H1 (cell line): ENCODE results near the gene PLXNA4. TPM values are rescaled to one million over a fixed set of nuclear protein-coding genes. Genes with fewer than 3 reads are reported as not detected.

ENCODE experiments used
- CTCF ChIA-PET: fragments of 300-600 bp; sonication (Branson Sonifier 250); formaldehyde crosslinking; loops from one replicate; lab custom pipeline; 2021; ENCODE audit not compliant: partially characterized antibody; lab: Charles Lee
- POLR2A ChIA-PET: fragments of 300-600 bp; sonication (Branson Sonifier 250); formaldehyde crosslinking; loops from one replicate; lab custom pipeline; 2021; ENCODE audit warnings: inconsistent platforms; ENCODE audit not compliant: partially characterized antibody; lab: Charles Lee
- DNase-seq, 2 experiments: peaks; one replicate each; pipeline versions ENCODE4 v3.0.0 to v3.0.0-alpha.2; 2010 to 2022; ENCODE audit warnings: low spot score in 2 of 2, low read depth in 1 of 2, mixed read lengths in 1 of 2
- FAIRE-seq: peaks from 2 replicates; lab custom pipeline; 2011; peaks lifted over from hg19 to GRCh38; lab: Jason Lieb, UNC
- H2AFZ ChIP-seq: 2 replicates; pipeline ENCODE4 v1.8.1; 2012; ENCODE audit warnings: low read length, inconsistent platforms
- H2AK5ac ChIP-seq: 2 replicates; pipeline ENCODE4 v1.6.1; 2013; ENCODE audit warnings: low read depth, low read length
- H2BK120ac ChIP-seq: replicated peaks from 2 replicates; pipeline ENCODE3; 2013; ENCODE audit warnings: low read depth, low read length, inconsistent platforms
- H2BK12ac ChIP-seq: 2 replicates; pipeline ENCODE4 v1.6.1; 2013; ENCODE audit warnings: low read depth, low read length
- H2BK15ac ChIP-seq: 2 replicates; pipeline ENCODE4 v1.6.1; 2013; ENCODE audit warnings: low read length
- H2BK20ac ChIP-seq: 2 replicates; pipeline ENCODE4 v1.6.1; 2013; ENCODE audit warnings: low read length
- H2BK5ac ChIP-seq: 2 replicates; pipeline ENCODE4 v1.6.1; 2013; ENCODE audit warnings: low read depth, low read length
- H3K14ac ChIP-seq: 2 replicates; pipeline ENCODE4 v1.6.1; 2013; ENCODE audit warnings: inconsistent platforms; ENCODE audit not compliant: insufficient read length
- H3K18ac ChIP-seq: 2 replicates; pipeline ENCODE4 v1.6.1; 2013; ENCODE audit warnings: low read length; ENCODE audit errors: extremely low read depth
- H3K23ac ChIP-seq: 2 replicates; pipeline ENCODE4 v1.6.1; 2013; ENCODE audit warnings: inconsistent platforms; ENCODE audit not compliant: insufficient read length
- H3K23me2 ChIP-seq: 2 replicates; pipeline ENCODE4 v1.6.1; 2013; ENCODE audit warnings: low read depth, low read length
- H3K27ac ChIP-seq: 2 replicates; pipeline ENCODE4 v1.6.1; 2011; ENCODE audit warnings: low read depth, low read length, inconsistent platforms
- H3K27me3 ChIP-seq, 4 experiments: replicated peaks in 1 of 4; 1 replicate in 1 of 4; 2 replicates in 3 of 4; pipeline versions ENCODE4 v1.6.1 to v1.8.1; 2011 to 2013; ENCODE audit warnings: low read length in 3 of 4, mild to moderate bottlenecking in 3 of 4, inconsistent platforms in 2 of 4, mixed read lengths in 2 of 4, moderate library complexity in 1 of 4; ENCODE audit not compliant: control insufficient read depth in 3 of 4, insufficient read depth in 3 of 4; ENCODE audit errors: extremely low read depth in 1 of 4
- H3K36me3 ChIP-seq, 4 experiments: 2 replicates each; pipeline versions ENCODE4 v1.6.1 to v1.8.1; 2011 to 2013; ENCODE audit warnings: mild to moderate bottlenecking in 4 of 4, low read length in 3 of 4, moderate library complexity in 2 of 4, control low read depth in 1 of 4, inconsistent platforms in 1 of 4; ENCODE audit not compliant: insufficient read depth in 4 of 4, control insufficient read depth in 2 of 4
- H3K4ac ChIP-seq: replicated peaks from 2 replicates; pipeline ENCODE3; 2013; ENCODE audit warnings: low read length, low read depth, mixed read lengths, inconsistent platforms; ENCODE audit not compliant: insufficient read length
- H3K4me1 ChIP-seq, 4 experiments: replicated peaks in 1 of 4; 1 replicate in 1 of 4; 2 replicates in 3 of 4; pipeline versions ENCODE4 v1.6.1 to v1.8.1; 2011 to 2013; ENCODE audit warnings: low read length in 3 of 4, inconsistent platforms in 2 of 4, mixed read lengths in 1 of 4; ENCODE audit not compliant: insufficient read depth in 4 of 4, control insufficient read depth in 3 of 4
- H3K4me2 ChIP-seq, 2 experiments: 2 replicates each; pipeline versions ENCODE4 v1.6.1 to v1.8.1; 2011 to 2013; ENCODE audit warnings: low read depth in 2 of 2, low read length in 2 of 2, control low read depth in 1 of 2, inconsistent platforms in 1 of 2, mild to moderate bottlenecking in 1 of 2; ENCODE audit not compliant: insufficient read depth in 1 of 2
- H3K4me3 ChIP-seq, 4 experiments: fragments of 200-600, 300-600 bp in 1 of 4; sonication (generic), shearing (Covaris generic), sonication (Bioruptor Twin) in 1 of 4; 2 replicates each; pipeline versions ENCODE4 v1.5.1 to v1.8.1; 2011 to 2016; ENCODE audit warnings: low read length in 4 of 4, low read depth in 3 of 4, control low read depth in 2 of 4, inconsistent platforms in 2 of 4, mild to moderate bottlenecking in 2 of 4, mixed read lengths in 1 of 4, moderate library complexity in 1 of 4; ENCODE audit not compliant: insufficient read depth in 2 of 4; ENCODE audit errors: extremely low read depth in 1 of 4
- H3K56ac ChIP-seq: replicated peaks from 2 replicates; pipeline ENCODE3; 2013; ENCODE audit warnings: low read depth, mild to moderate bottlenecking, mixed read lengths, low read length, inconsistent platforms; ENCODE audit not compliant: insufficient read length
- H3K79me1 ChIP-seq: 2 replicates; pipeline ENCODE4 v1.6.1; 2013; ENCODE audit warnings: low read depth, low read length, control low read depth
- H3K79me2 ChIP-seq, 2 experiments: 2 replicates each; pipeline versions ENCODE4 v1.6.1 to v1.8.1; 2012 to 2013; ENCODE audit warnings: low read length in 2 of 2, mild to moderate bottlenecking in 2 of 2, inconsistent platforms in 1 of 2; ENCODE audit not compliant: insufficient read depth in 2 of 2, control insufficient read depth in 1 of 2
- H3K9ac ChIP-seq, 4 experiments: replicated peaks in 1 of 4; 1 replicate in 1 of 4; 2 replicates in 3 of 4; pipeline versions ENCODE4 v1.6.1 to v1.8.1; 2011 to 2013; ENCODE audit warnings: low read depth in 3 of 4, low read length in 3 of 4, control low read depth in 2 of 4, mild to moderate bottlenecking in 2 of 4, moderate library complexity in 2 of 4, inconsistent platforms in 1 of 4; ENCODE audit errors: extremely low read depth in 1 of 4
- H3K9me3 ChIP-seq, 2 experiments: 2 replicates each; pipeline versions ENCODE4 v1.6.1 to v1.8.1; 2012 to 2013; ENCODE audit warnings: mild to moderate bottlenecking in 2 of 2, moderate library complexity in 2 of 2, control low read depth in 1 of 2, inconsistent platforms in 1 of 2, low read depth in 1 of 2, low read length in 1 of 2, mixed read lengths in 1 of 2; ENCODE audit not compliant: insufficient read depth in 2 of 2
- H4K20me1 ChIP-seq, 2 experiments: replicated peaks in 1 of 2; 2 replicates each; pipeline versions ENCODE3 to v1.8.1; 2011 to 2013; ENCODE audit warnings: inconsistent platforms in 2 of 2, low read length in 2 of 2, mild to moderate bottlenecking in 1 of 2; ENCODE audit not compliant: insufficient read depth in 2 of 2, control insufficient read depth in 1 of 2
- H4K5ac ChIP-seq: 2 replicates; pipeline ENCODE4 v1.6.1; 2013; ENCODE audit warnings: low read length, low read depth, mixed read lengths, inconsistent platforms; ENCODE audit not compliant: insufficient read length
- H4K8ac ChIP-seq: 2 replicates; pipeline ENCODE4 v1.8.0; 2013; ENCODE audit warnings: mild to moderate bottlenecking, moderate library complexity, low read length, inconsistent platforms; ENCODE audit not compliant: insufficient read depth; ENCODE audit errors: extremely low read depth
- H4K91ac ChIP-seq: replicated peaks from 2 replicates; pipeline ENCODE3; 2013; ENCODE audit warnings: low read length, mixed read lengths, inconsistent platforms; ENCODE audit not compliant: insufficient read length
- ATF3 ChIP-seq: IDR thresholded peaks from 2 replicates; pipeline ENCODE4 v1.6.1; 2011; ENCODE audit warnings: low read depth, mild to moderate bottlenecking, low read length; ENCODE audit not compliant: insufficient read depth
- BRCA1 ChIP-seq: IDR thresholded peaks from 2 replicates; pipeline ENCODE4 v1.6.1; 2012; ENCODE audit warnings: low read depth, low read length, improper control_type of control experiment
- CBX8 ChIP-seq: fragments of 300-800, 300-1000 bp; sonication (generic); IDR thresholded peaks from 2 replicates; pipeline ENCODE4 v1.7.1; 2016; ENCODE audit warnings: low read depth, low read length, borderline replicate concordance
- CHD1 ChIP-seq: IDR thresholded peaks from 2 replicates; pipeline ENCODE4 v1.6.1; 2012; ENCODE audit warnings: low read depth, low read length, improper control_type of control experiment
- CHD2 ChIP-seq: IDR thresholded peaks from 2 replicates; pipeline ENCODE4 v1.6.1; 2012; ENCODE audit warnings: low read length, improper control_type of control experiment
- GABPA ChIP-seq: IDR thresholded peaks from 2 replicates; pipeline ENCODE4 v1.6.1; 2011; ENCODE audit warnings: mild to moderate bottlenecking, low read length, moderate library complexity, borderline replicate concordance; ENCODE audit not compliant: insufficient read depth
- KDM5A ChIP-seq: fragments of 200-600 bp; IDR thresholded peaks from 2 replicates; pipeline ENCODE4 v1.7.1; 2012; ENCODE audit warnings: mild to moderate bottlenecking, low read length, inconsistent platforms, mixed read lengths
- MAX ChIP-seq: IDR thresholded peaks from 2 replicates; pipeline ENCODE4 v1.6.1; 2012; ENCODE audit warnings: inconsistent platforms
- SAP30 ChIP-seq: fragments of 300-600 bp; sonication (generic); IDR thresholded peaks from 2 replicates; pipeline ENCODE4 v1.7.1; 2012; ENCODE audit warnings: low read length, moderate library complexity, mild to moderate bottlenecking, inconsistent platforms; ENCODE audit not compliant: insufficient read depth, insufficient replicate concordance
- SIRT6 ChIP-seq: IDR thresholded peaks from one replicate; pipeline ENCODE4 v1.7.1; 2012; ENCODE audit warnings: low read length, inconsistent platforms
- SUZ12 ChIP-seq: fragments of 200-600 bp; sonication (generic); IDR thresholded peaks from 2 replicates; pipeline ENCODE4 v1.6.1; 2012; ENCODE audit warnings: mild to moderate bottlenecking, inconsistent platforms, low read length, moderate library complexity, mixed read lengths
- TCF12 ChIP-seq: IDR thresholded peaks from 2 replicates; pipeline ENCODE4 v1.6.1; 2011; ENCODE audit warnings: low read depth, mild to moderate bottlenecking, low read length
- TEAD4 ChIP-seq: IDR thresholded peaks from 2 replicates; pipeline ENCODE4 v1.6.1; 2012; ENCODE audit warnings: low read depth, low read length, inconsistent platforms, mixed read lengths
- WGBS, 2 experiments: shearing (Covaris generic) in 1 of 2; methylation state at CpG; one replicate each; pipeline versions ENCODE4 v1.1.6 to v1.1.7; 2013 to 2015; ENCODE audit warnings: low lambda C conversion rate in 2 of 2, mixed read lengths in 2 of 2, inconsistent platforms in 1 of 2, low coverage in 1 of 2, missing lambda C conversion rate in 1 of 2; ENCODE audit not compliant: insufficient replicate concordance in 2 of 2, insufficient coverage in 1 of 2, insufficient read length in 1 of 2; ENCODE audit errors: extremely low coverage in 1 of 2, missing lambda C conversion rate in 1 of 2; 5-methylcytosine and 5-hydroxymethylcytosine counted together
- polyA plus RNA-seq, 7 experiments: library from polyadenylated mRNA; depleted of rRNA in 3 of 7; stranded (reverse) in 5 of 7; unstranded in 2 of 7; fragments of >200 nt in 5 of 7; fragments of 200-250 nt in 2 of 7; gene quantifications; 1 replicate in 5 of 7; 2 replicates in 1 of 7; 4 replicates in 1 of 7; pipeline versions ENCODE4 v1.2.1 to v1.2.3, GENCODE V29; 2011 to 2013; ENCODE audit warnings: missing spikeins in 2 of 7, mixed read lengths in 2 of 7
- total RNA-seq: library from RNA; stranded (reverse); fragmentation: NEBNext Ultra II Directional; extraction: Animal tissue kit (Norgen Biotek cat#: 25700); gene quantifications from 2 replicates; pipeline ENCODE4 v1.2.1, GENCODE V29; 2021

Gene PLXNA4
- total and polyA plus RNA-seq, 2 of the 8 experiments (the other 6 are each of a cell fraction or from before 2014, with no cell fraction given): 0.76 to 0.79 TPM

GRCh38 chr7:132211971-132212370 is 364.3 kb downstream of the PLXNA4 start:
- no peak overlapping the region; the same call in 1 of the 2 replicates for H4K8ac ChIP-seq
- H3K4me3 ChIP-seq: no peak overlapping the region
- WGBS, 2 experiments: 89% methylated on average over 4 of the region's 4 CpGs; no CpG with 5 or more reads in 1 of the 2 experiments
- H2BK120ac ChIP-seq: no peak overlapping the region
- no peaks in the 10 kb centered on the region for H3K9me3 ChIP-seq
- no peak overlapping the region for H4K91ac ChIP-seq
- H3K14ac ChIP-seq: no peak overlapping the region
- no peak overlapping the region for H3K4ac ChIP-seq
- H2BK5ac ChIP-seq: no peak overlapping the region
- H3K27me3 ChIP-seq: no peaks in the 10 kb centered on the region
- ChIA-PET CTCF (interaction anchor here (1.2 to 2.0 kb wide), 4 partner anchors 12 to 55 kb away, joined by 3 to 5 read pairs (median 4); no protein-coding TSS in a partner anchor), POLR2A (interaction anchor here (1.4 kb wide), 1 partner anchor 24 kb away, joined by 6 read pairs; no protein-coding TSS in a partner anchor)
- no peak overlapping the region for H3K4me2 ChIP-seq
- H3K18ac ChIP-seq: no peak overlapping the region
- H3K4me1 ChIP-seq: peaks cover 0 to 2% (median under 1%) of the 10 kb centered on the region in 4 experiments; a peak in 2 of 7 replicates
- H3K9ac ChIP-seq: no peak overlapping the region
- H2BK12ac ChIP-seq: no peak overlapping the region
- H3K23ac ChIP-seq: no peak overlapping the region
- FAIRE-seq (no peak), DNase-seq (no peak)
- H3K56ac ChIP-seq: no peak overlapping the region
- no peaks in the 10 kb centered on the region for H3K79me1 ChIP-seq
- H4K20me1 ChIP-seq: no peaks in the 10 kb centered on the region
- H3K36me3 ChIP-seq: no peaks in the 10 kb centered on the region
- H2AFZ ChIP-seq: no peak overlapping the region
- no peaks in the 10 kb centered on the region for H3K79me2 ChIP-seq
- no peak overlapping the region for H3K27ac ChIP-seq
- H2BK15ac ChIP-seq: no peak overlapping the region
- H3K23me2 ChIP-seq: no peaks in the 10 kb centered on the region
- H2BK20ac ChIP-seq: no peak overlapping the region
- H2AK5ac ChIP-seq: no peak overlapping the region
- H4K5ac ChIP-seq: no peak overlapping the region
- no peak for TF ChIP-seq TCF12
- TF ChIP-seq SIRT6: no peak
- no peak for TF ChIP-seq TEAD4
- no peak for TF ChIP-seq GABPA
- no peak for TF ChIP-seq CHD2
- TF ChIP-seq CBX8: no peak
- TF ChIP-seq MAX: no peak
- TF ChIP-seq BRCA1: no peak
- no peak for TF ChIP-seq CHD1
- TF ChIP-seq SUZ12: no peak
- TF ChIP-seq SAP30: no peak
- TF ChIP-seq KDM5A: no peak
- no peak for TF ChIP-seq ATF3
